Right lobe of liver (tissue), 6 donors: ENCODE results near the gene IRF2BP2. TPM values are rescaled to one million over a fixed set of nuclear protein-coding genes. Genes with fewer than 3 reads are reported as not detected.
"Not testable (repeated sequence)": the region's sequence is repeated elsewhere in the genome, so short reads cannot be mapped to it uniquely, and the experiment has no call there.

Source experiments
- ATAC-seq, 4 donors: fragments of 200-7000 bp; cut with Tn5 transposase; one replicate each; pipeline ENCODE4 v1.9.1; 2020; ENCODE audit warnings: mild to moderate bottlenecking in 4 of 4, moderate library complexity in 4 of 4
- DNase-seq, 3 donors: peaks; one replicate each; pipeline ENCODE4 v3.0.0-alpha.2; 2020
- H3K27ac ChIP-seq, 3 donors: fragments of 200-600 bp; one replicate each; pipeline ENCODE4 v1.8.0; 2022
- H3K27me3 ChIP-seq, 2 donors: fragments of 200-600 bp; one replicate each; pipeline ENCODE4 v1.8.0; 2022
- H3K36me3 ChIP-seq, 4 donors: fragments of 200-600 bp; sonication (generic) in 1 of 4; one replicate each; pipeline versions ENCODE4 v1.5.1 to v1.8.0; 2017 to 2022; ENCODE audit warnings: control low read depth in 1 of 4
- H3K4me1 ChIP-seq, 4 donors: fragments of 200-600 bp; sonication (generic) in 1 of 4; one replicate each; pipeline versions ENCODE4 v1.5.1 to v1.8.0; 2017 to 2022; ENCODE audit warnings: control low read depth in 1 of 4
- H3K4me3 ChIP-seq, 3 donors: fragments of 200-600 bp; one replicate each; pipeline ENCODE4 v1.8.0; 2022
- H3K9me3 ChIP-seq, 4 donors: fragments of 200-600 bp; sonication (generic) in 1 of 4; one replicate each; pipeline versions ENCODE4 v1.5.1 to v1.8.0; 2017 to 2022; ENCODE audit warnings: control low read depth in 1 of 4
- POLR2A ChIP-seq: fragments of 450-650 bp; IDR thresholded peaks from one replicate; pipeline ENCODE4 v1.6.1; 2017; ENCODE audit warnings: antibody characterized with exemption, mild to moderate bottlenecking
- WGBS: methylation state at CpG from one replicate; pipeline ENCODE4 v1.1.6; 2018; ENCODE audit warnings: low coverage, low lambda C conversion rate; ENCODE audit not compliant: insufficient coverage; ENCODE audit errors: missing lambda C conversion rate; 5-methylcytosine and 5-hydroxymethylcytosine counted together
- intact Hi-C, 2 donors: fragments of 100-400 bp; cut with DNase I; formaldehyde crosslinking; loops; one replicate each; pipeline versions ENCODE4 v1.11.2 to v1.14.1; 2022
- total RNA-seq, 6 experiments: library from RNA; depleted of rRNA in 2 of 6; stranded (reverse); fragments of >200 nt in 2 of 6; fragmentation: NEBNext Ultra II Directional in 3 of 6; extraction: Animal tissue kit (Norgen Biotek cat#: 25700) in 3 of 6; gene quantifications; one replicate each; pipeline versions ENCODE4 v1.1.0 to v1.2.4, GENCODE V29; 2016 to 2023
- TF ChIP-seq, protein P1 (sequence below), 4 donors: fragments of 200-600 bp in 3 of 4; fragments of 450-650 bp in 1 of 4; IDR thresholded peaks; one replicate each; pipeline versions ENCODE4 v1.5.1 to v1.8.0; 2016 to 2022; ENCODE audit warnings: antibody characterized with exemption in 4 of 4, mild to moderate bottlenecking in 2 of 4
- donor health status: DM: no; HTN: yes; CAD: no.
- donor health status: DM: no; HTN: no; CAD: no.
- donor health status: DM: no; HTN: no; CAD: no.
- donor health status: DM: no; HTN: yes; CAD: no.
- donor health status: DM: no; HTN: yes; CAD: no.

Gene IRF2BP2
- total RNA-seq, 6 experiments from 2014 or later: 35.3 to 93.2 (median 56.8) TPM

DNA sequence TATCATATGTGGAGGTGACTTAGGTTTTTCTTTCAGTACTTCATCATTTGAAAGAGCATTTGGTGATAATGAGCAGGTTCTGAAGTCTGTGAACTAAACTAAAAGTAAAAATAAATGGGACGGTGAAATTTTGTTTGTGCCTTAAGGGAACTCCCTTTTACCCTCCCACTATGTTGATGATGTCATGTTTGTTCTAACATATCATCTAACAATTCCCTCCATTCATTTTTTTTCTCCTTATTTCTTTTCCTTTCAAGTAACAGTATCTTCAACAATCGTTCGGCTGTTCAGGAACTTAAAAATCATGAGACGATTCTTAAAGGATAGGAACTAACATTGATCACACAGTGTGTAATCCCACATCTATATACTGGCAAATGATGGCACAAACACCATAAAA, 30.0 kb upstream of the IRF2BP2 start:
- 62% methylated on average over 4 of the region's 4 CpGs for WGBS
- H3K36me3 ChIP-seq: no peaks in the 10 kb centered on the region
- H3K4me3 ChIP-seq: no peak overlapping the region
- peak overlapping the region; percentile 64 to 75 (median 64) for H3K27ac ChIP-seq
- peaks cover 0 to 37% (median 19%) of the 10 kb centered on the region in 4 donors for H3K4me1 ChIP-seq
- intact Hi-C loops: loop anchor here in 1 of 2 donors (10.0 kb wide), 1 partner anchor 75 kb away; no protein-coding TSS in a partner anchor
- TF ChIP-seq POLR2A: no peak
- TF ChIP-seq, protein P1, sequence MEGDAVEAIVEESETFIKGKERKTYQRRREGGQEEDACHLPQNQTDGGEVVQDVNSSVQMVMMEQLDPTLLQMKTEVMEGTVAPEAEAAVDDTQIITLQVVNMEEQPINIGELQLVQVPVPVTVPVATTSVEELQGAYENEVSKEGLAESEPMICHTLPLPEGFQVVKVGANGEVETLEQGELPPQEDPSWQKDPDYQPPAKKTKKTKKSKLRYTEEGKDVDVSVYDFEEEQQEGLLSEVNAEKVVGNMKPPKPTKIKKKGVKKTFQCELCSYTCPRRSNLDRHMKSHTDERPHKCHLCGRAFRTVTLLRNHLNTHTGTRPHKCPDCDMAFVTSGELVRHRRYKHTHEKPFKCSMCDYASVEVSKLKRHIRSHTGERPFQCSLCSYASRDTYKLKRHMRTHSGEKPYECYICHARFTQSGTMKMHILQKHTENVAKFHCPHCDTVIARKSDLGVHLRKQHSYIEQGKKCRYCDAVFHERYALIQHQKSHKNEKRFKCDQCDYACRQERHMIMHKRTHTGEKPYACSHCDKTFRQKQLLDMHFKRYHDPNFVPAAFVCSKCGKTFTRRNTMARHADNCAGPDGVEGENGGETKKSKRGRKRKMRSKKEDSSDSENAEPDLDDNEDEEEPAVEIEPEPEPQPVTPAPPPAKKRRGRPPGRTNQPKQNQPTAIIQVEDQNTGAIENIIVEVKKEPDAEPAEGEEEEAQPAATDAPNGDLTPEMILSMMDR (IDR thresholded peaks at IDR 0.05): no peak
- no peak for ATAC-seq
- no peaks in the 10 kb centered on the region for H3K9me3 ChIP-seq
- H3K27me3 ChIP-seq: no peaks in the 10 kb centered on the region
- DNase-seq: no peak

DNA sequence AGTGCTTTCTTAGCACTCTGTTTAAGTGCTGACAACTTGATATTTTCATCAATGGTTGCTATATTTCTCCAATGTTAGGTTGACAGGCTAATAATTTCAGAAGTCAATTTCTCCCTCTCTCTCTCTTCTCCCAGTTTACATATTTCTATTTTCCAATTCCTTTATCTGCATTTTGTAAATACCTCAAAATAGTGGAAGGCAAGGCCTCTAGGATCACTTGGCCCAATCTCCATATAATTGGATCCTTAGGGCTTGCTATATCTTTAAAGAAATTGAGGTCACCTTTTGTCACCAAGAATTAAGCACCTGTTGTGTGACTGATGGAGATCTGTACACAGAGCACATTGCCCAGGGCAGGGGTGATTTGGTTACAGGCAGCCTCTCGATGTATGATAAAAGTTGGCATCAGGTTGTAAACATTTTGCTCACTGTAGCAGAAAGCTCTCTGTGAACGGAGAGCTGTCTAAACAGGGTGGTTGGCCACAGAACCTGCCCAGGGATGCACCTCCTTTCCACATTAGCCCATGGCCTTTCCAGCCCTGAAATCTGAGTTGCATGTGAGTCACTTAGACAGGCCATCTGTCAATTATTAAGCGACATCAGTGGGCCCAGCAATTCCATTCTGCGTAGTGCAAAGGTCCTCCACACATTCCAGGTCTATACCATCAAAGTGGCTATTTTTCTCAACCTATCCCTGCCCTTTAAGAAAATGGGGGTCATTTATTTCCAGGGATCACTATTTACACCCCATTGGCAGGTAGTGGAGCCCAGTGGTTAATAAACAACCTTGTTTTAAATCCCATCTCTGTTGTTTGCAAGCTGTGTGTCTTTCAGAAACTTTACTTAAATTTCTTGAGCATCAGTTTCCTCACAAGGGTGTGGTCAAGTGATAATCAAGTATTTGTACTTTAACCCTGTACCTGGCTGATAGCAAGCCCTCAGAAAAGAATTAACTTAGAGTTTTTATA, 29.1 kb upstream of the IRF2BP2 start:
- no peak overlapping the region for H3K4me3 ChIP-seq
- H3K9me3 ChIP-seq: no peaks in the 10 kb centered on the region
- peaks cover 0 to 30% (median 16%) of the 10 kb centered on the region in 4 donors for H3K4me1 ChIP-seq
- DNase-seq (peak; percentile 62 to 82 (median 66)), ATAC-seq (peak; percentile 71 to 81 (median 78))
- TF ChIP-seq, protein P1 (IDR thresholded peaks at IDR 0.05): no peak
- TF ChIP-seq POLR2A: peak; percentile 39
- intact Hi-C loops: no loop called here
- no peaks in the 10 kb centered on the region for H3K27me3 ChIP-seq
- peak overlapping the region; percentile 64 to 75 (median 64) for H3K27ac ChIP-seq
- no peaks in the 10 kb centered on the region for H3K36me3 ChIP-seq
- 33% methylated on average over 4 of the region's 4 CpGs for WGBS

DNA sequence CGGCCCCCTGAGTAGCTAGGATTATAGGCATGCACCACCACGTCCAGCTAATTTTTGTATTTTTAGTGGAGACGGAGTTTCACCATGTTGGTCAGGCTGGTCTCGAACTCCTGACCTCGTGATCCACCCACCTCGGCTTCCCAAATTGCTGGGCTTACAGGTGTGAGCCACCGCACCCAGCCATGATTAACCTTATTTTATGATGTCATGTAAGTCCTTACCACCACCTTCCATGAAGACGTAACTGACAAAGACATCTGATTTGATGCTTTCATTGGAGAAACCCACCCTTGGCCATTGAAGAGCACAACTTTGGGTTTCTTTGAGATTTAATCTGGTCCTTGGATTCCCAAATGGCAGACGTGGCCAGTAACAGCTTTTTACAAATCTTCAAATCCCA, 24.9 kb upstream of the IRF2BP2 start:
- intact Hi-C loops, H3K27ac ChIP-seq, H3K27me3 ChIP-seq, H3K9me3 ChIP-seq, ATAC-seq, H3K36me3 ChIP-seq, H3K4me3 ChIP-seq, DNase-seq: not testable (repeated sequence)
- peaks cover 0 to 17% (median 8%) of the 10 kb centered on the region in 4 donors for H3K4me1 ChIP-seq
- 82% methylated on average over 8 of the region's 9 CpGs for WGBS

DNA sequence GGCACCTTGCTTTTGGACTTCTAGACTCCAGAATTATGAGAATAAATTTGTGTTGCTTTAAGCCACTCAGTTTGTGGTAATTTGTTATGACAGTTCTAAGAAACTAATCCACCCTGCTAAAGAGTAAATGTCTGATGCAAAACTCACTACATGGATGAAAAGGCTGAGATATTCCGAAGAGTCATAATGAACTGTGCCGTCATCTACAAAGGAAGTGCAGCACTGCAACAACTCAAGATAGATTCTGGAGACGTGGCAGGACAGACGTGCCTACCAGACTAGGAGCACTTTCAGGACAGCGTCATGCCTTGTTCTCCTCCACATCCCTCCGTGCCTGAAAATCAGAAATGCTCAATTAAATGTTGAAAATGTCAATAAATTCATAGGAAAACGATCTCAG, 24.4 kb upstream of the IRF2BP2 start:
- no peak overlapping the region for H3K4me3 ChIP-seq
- H3K27ac ChIP-seq: no peak overlapping the region
- ATAC-seq: no peak
- no peaks in the 10 kb centered on the region for H3K9me3 ChIP-seq
- 82% methylated on average over 7 of the region's 7 CpGs for WGBS
- no peaks in the 10 kb centered on the region for H3K27me3 ChIP-seq
- peaks cover 0 to 11% (median 6%) of the 10 kb centered on the region in 4 donors for H3K4me1 ChIP-seq
- no peak for DNase-seq
- TF ChIP-seq POLR2A: no peak
- TF ChIP-seq, protein P1 (IDR thresholded peaks at IDR 0.05): no peak
- H3K36me3 ChIP-seq: no peaks in the 10 kb centered on the region
- intact Hi-C loops: no loop called here
